Dedifferentiated amniotic fluid mesenchymal stem cell (primary cell): ENCODE data around the gene OR2V1.
"Not testable (repeated sequence)": the region's sequence is repeated elsewhere in the genome, so short reads cannot be mapped to it uniquely, and the experiment has no call there.

Source experiments
- DNase-seq: peaks from one replicate; pipeline ENCODE4 v3.0.0-alpha.2; 2016; ENCODE audit errors: extremely low spot score

OR2V1 gene, protein sequence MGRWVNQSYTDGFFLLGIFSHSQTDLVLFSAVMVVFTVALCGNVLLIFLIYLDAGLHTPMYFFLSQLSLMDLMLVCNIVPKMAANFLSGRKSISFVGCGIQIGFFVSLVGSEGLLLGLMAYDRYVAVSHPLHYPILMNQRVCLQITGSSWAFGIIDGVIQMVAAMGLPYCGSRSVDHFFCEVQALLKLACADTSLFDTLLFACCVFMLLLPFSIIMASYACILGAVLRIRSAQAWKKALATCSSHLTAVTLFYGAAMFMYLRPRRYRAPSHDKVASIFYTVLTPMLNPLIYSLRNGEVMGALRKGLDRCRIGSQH

DNA sequence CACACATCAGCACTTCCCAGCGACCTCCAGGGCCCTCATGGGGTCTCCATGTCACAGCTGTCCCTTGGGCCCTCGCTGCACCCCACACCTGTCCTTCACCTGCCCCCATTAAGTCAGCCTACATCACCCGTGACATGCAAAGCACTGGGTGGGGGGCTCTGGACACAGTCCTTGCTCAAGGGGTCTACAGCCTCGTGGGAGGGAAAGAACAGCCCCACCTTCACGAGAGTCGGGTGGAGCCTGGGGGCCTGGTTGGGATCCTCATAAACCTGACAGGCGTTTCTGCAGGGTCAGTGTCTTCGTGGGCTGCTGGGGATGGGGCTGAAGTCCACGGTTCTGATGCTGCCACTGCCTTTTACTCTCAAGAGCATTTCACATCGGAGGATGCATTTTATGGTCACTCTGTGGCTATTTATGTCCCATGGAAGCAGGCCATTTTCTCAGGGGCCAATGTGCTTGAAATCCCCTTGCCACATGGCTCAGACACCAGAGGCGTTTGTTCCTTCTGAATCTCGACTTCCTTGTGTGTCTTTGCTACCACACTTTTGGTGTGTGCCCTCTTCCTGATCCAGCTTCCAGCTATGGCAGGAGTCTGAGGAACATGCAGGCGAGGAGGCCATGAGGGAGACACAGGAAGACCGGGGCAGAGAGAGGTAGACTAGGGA is at the start of gene OR2V1:
OR2V1 (minus strand) TSS at position 338 of the 665 bp plus-strand sequence. CDS start 5,865 bp downstream, outside the sequence.
- DNase-seq: no peak

GRCh38 chr5:181177559-181177958 is 46.6 kb upstream of the OR2V1 start:
- DNase-seq: not testable (repeated sequence)

DNA sequence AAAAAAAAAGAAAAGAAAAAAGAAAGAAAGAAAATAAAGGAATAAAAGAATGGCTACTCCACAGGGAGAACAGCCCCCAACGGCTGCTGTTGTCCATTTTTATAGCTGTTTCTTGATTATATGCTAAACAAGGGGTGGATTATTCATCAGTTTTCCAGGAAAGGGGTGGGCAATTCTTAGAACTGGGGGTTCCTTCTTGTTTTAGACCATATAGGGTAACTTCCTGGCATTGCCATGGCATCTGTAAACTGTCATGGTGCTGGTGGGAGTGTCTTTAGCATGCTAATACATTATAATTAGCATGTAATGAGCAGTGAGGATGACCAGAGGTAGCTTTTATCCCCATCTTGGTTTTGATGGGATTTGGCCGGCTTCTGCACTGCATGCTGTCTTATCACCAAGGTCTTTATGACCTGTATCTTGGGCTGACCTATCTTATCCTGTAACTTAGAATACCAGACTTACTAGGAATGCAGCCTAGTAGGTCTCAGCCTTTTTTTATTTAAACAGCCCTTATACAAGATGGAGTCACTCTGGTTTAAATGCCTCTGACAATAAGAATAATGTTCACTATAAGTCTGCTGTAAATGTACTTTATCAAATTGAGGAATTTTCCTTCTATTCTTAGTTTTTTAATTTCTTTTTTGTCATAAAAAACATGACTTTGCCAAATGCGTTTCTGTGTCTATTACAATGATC is 45.4 kb upstream of the OR2V1 start:
- DNase-seq: no peak

- DNase-seq: no peak
Measured at GRCh38 chr5:181173420-181174342, 42.7 kb upstream of the OR2V1 start.

DNA sequence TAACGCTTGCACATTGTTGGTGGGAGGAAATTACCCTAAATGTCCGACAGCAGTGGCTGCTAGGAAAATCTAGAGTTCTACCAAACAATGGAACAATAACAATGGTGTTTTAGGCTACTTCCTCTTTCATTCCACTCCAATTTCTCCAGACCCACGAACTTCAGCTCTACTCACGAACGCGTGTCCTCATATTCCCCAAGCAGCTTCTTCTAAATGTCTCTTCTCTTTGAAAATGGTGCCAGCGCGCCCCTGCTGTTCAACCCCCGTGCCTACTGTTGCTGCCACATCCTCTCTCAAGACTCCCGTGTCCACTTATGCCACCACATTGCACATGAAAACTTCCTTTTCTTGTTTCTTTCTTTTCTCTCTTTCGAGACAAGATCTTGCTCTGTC is 42.1 kb upstream of the OR2V1 start:
- no peak for DNase-seq

DNA sequence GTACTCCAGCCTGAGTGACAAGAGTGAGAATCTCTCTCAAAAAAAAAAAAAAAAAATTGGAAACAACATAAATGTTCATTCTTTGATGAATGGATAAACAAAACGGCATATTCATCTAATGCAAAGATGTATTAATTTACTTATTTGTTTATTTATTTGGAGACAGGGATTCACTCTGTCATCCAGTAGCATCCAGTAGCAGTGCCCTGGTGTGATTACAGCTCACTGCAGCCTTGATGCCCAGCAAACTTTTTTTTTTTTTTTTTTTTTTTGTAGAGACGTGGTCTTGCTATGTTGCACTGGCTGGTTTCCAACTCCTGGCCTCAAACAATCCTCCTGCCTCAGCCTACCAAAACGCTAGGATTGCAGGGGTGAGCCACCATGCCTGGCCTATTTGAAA is 40.8 kb upstream of the OR2V1 start:
- DNase-seq: no peak

- DNase-seq: no peak
Measured at GRCh38 chr5:181170996-181171395, 40.0 kb upstream of the OR2V1 start.

GRCh38 chr5:181170237-181170825 is 39.4 kb upstream of the OR2V1 start:
- no peak for DNase-seq

DNA sequence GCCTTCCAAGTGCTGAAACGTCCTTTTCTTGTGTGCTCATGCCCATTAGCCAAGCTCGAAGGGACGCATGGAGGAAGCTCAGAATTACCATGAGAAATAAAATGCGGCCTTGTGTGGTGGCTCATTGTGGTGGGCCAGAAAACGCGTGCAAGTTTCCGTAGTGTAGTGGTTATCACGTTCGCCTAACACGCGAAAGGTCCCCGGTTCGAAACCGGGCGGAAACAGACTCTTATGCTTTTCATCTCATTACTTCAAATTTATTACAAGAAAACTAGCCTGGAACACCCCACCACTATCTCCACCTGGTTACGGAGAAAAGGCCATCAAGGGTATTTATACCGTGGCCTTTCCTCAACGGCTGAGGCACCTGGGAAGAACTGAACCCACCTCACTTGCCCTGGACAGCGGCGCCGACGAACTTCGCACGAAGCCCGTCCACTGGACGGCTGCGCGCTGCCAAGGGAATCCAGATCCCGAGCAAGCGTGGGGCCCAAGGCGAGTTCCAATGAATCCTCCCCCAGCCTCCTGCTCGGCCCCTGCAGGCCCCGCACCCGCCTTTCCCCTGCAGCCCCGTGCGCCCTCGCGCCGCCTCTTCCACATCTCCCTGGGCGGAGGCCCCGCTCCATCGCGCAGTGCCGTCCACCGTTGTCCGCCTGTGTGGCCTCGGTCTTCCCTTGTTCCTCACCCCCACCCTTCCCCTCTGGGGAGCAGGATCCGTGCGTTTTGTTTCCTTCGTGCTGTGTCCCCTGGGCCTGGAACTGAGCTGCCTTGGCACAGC is 38.7 kb upstream of the OR2V1 start:
- peak; percentile 66 for DNase-seq

GRCh38 chr5:181168595-181169118 is 37.7 kb upstream of the OR2V1 start:
- DNase-seq: no peak

GRCh38 chr5:181167814-181168488 is 37.0 kb upstream of the OR2V1 start:
- no peak for DNase-seq

DNA sequence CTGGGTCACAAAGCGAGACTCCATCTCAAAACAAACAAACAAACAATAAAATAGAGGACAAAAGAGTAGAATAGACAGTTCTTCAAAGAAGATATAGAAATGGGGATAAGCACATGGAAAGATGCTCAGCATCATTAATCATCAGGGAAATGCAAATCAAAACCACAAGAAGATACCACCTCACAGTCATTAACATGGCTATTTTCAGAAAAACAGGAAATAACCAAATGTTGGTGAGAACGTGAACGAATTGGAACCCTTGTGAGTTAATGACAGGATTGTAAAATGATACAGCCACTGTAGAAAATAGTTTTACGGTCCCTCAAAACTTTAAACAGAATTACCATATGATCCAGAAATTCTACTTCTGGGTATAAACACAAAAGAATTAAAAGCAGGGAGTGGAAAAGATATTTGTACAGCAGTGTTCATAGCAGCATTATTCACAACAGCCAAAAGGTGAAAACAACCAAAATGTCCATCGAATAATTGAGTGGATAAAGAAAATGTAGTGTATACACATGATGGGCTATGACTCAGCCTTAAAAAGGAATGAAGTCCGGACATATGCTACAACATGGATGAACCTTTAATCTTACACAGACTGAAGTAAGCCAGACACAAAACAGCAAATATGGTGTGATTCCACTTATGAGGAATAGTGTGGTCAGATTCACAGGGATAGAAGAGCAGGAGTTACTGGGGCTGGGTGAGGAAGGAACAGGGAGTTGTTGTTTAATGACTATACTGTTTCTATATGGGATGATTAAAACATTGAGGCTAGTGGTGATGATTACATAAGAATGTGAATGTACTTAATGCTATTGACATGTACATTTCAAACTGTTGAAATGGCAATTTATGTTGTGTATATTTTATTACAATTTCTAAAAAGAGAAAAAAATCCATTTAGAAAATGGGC is 36.1 kb upstream of the OR2V1 start:
- no peak for DNase-seq

GRCh38 chr5:181164076-181164952 is 33.3 kb upstream of the OR2V1 start:
- DNase-seq: no peak

GRCh38 chr5:181163487-181164075 is 32.6 kb upstream of the OR2V1 start:
- DNase-seq: no peak

- no peak for DNase-seq
Measured at GRCh38 chr5:181161534-181162175, 30.7 kb upstream of the OR2V1 start.

GRCh38 chr5:181160755-181161533 is 30.0 kb upstream of the OR2V1 start:
- DNase-seq: peak; percentile 61
